Activated naive CD4-positive, alpha-beta T cell treated with anti-CD3 and anti-CD28 coated beads, Interleukin-2, amount 10 ng/mL, durations not matched to agents 7 days and 5 days (primary cell): ENCODE measurements around the gene CSDE1.

ENCODE experiments used
- CTCF ChIA-PET: fragments of 350-600 bp; sonication (Branson Sonifier 250); formaldehyde crosslinking; loops from one replicate; lab custom pipeline; 2021; ENCODE audit warnings: antibody characterized with exemption; lab: Charles Lee
- DNase-seq: peaks from one replicate; pipeline ENCODE4 v3.0.0-alpha.2; 2020
- H3K27ac Mint-ChIP-seq: one replicate; pipeline ENCODE4 v1.8.0; 2021; ENCODE audit warnings: mild to moderate bottlenecking, moderate library complexity, mixed read lengths
- H3K27me3 Mint-ChIP-seq: one replicate; pipeline ENCODE4 v1.8.0; 2021; ENCODE audit warnings: mild to moderate bottlenecking, mixed read lengths
- H3K36me3 Mint-ChIP-seq: one replicate; pipeline ENCODE4 v1.8.0; 2021; ENCODE audit warnings: mixed read lengths
- H3K4me1 Mint-ChIP-seq: one replicate; pipeline ENCODE4 v1.8.0; 2021; ENCODE audit warnings: mixed read lengths
- H3K4me3 Mint-ChIP-seq: one replicate; pipeline ENCODE4 v1.8.0; 2021; ENCODE audit warnings: mild to moderate bottlenecking, moderate library complexity, mixed read lengths
- H3K9me3 Mint-ChIP-seq: one replicate; pipeline ENCODE4 v1.8.0; 2021; ENCODE audit warnings: mixed read lengths

Gene CSDE1

GRCh38 chr1:114729782-114730181 lies 28.0 kb downstream of the CSDE1 start:
- peaks cover 76% of the 10 kb centered on the region for H3K36me3 Mint-ChIP-seq
- CTCF ChIA-PET: no interaction called here
- no peak for DNase-seq
- H3K9me3 Mint-ChIP-seq: no peaks in the 10 kb centered on the region
- H3K27me3 Mint-ChIP-seq: no peaks in the 10 kb centered on the region
- no peak overlapping the region for H3K27ac Mint-ChIP-seq
- no peak overlapping the region for H3K4me3 Mint-ChIP-seq
- no peaks in the 10 kb centered on the region for H3K4me1 Mint-ChIP-seq

- Mint-ChIP-seq H3K4me3 (no peak overlapping the region), H3K9me3 (no peaks in the 10 kb centered on the region), H3K36me3 (peaks cover 74% of the 10 kb centered on the region), H3K27ac (no peak overlapping the region), H3K27me3 (no peaks in the 10 kb centered on the region), H3K4me1 (no peaks in the 10 kb centered on the region)
- DNase-seq: no peak
- CTCF ChIA-PET: no interaction called here
Observed at GRCh38 chr1:114728553-114728952, 29.2 kb downstream of the CSDE1 start.

- no peaks in the 10 kb centered on the region for H3K27me3 Mint-ChIP-seq
- H3K4me1 Mint-ChIP-seq: no peaks in the 10 kb centered on the region
- no peak overlapping the region for H3K4me3 Mint-ChIP-seq
- H3K27ac Mint-ChIP-seq: no peak overlapping the region
- H3K9me3 Mint-ChIP-seq: no peaks in the 10 kb centered on the region
- peaks cover 72% of the 10 kb centered on the region for H3K36me3 Mint-ChIP-seq
- no peak for DNase-seq
- CTCF ChIA-PET: no interaction called here
Observed at GRCh38 chr1:114725230-114725629, 32.6 kb downstream of the CSDE1 start.

GRCh38 chr1:114723915-114724314 lies 33.9 kb downstream of the CSDE1 start:
- H3K36me3 Mint-ChIP-seq: peaks cover 75% of the 10 kb centered on the region
- no peaks in the 10 kb centered on the region for H3K4me1 Mint-ChIP-seq
- H3K4me3 Mint-ChIP-seq: no peak overlapping the region
- H3K27me3 Mint-ChIP-seq: no peaks in the 10 kb centered on the region
- CTCF ChIA-PET: no interaction called here
- H3K9me3 Mint-ChIP-seq: no peaks in the 10 kb centered on the region
- DNase-seq: no peak
- H3K27ac Mint-ChIP-seq: no peak overlapping the region

GRCh38 chr1:114723457-114723856 lies 34.3 kb downstream of the CSDE1 start:
- Mint-ChIP-seq H3K27ac (no peak overlapping the region), H3K36me3 (peaks cover 78% of the 10 kb centered on the region), H3K4me1 (no peaks in the 10 kb centered on the region), H3K27me3 (no peaks in the 10 kb centered on the region), H3K4me3 (no peak overlapping the region), H3K9me3 (no peaks in the 10 kb centered on the region)
- no peak for DNase-seq
- CTCF ChIA-PET: no interaction called here

GRCh38 chr1:114720492-114720891 lies 37.3 kb downstream of the CSDE1 start:
- Mint-ChIP-seq H3K27me3 (no peaks in the 10 kb centered on the region), H3K36me3 (peaks cover 73% of the 10 kb centered on the region), H3K4me1 (peaks cover 14% of the 10 kb centered on the region), H3K27ac (no peak overlapping the region), H3K4me3 (no peak overlapping the region), H3K9me3 (no peaks in the 10 kb centered on the region)
- CTCF ChIA-PET: no interaction called here
- no peak for DNase-seq

- H3K4me1 Mint-ChIP-seq: peaks cover 16% of the 10 kb centered on the region
- peak overlapping the region; percentile 19 for H3K27ac Mint-ChIP-seq
- no peaks in the 10 kb centered on the region for H3K9me3 Mint-ChIP-seq
- H3K27me3 Mint-ChIP-seq: no peaks in the 10 kb centered on the region
- DNase-seq: no peak
- CTCF ChIA-PET: interaction anchor here (0.9 kb wide), 1 partner anchor 372 kb away, joined by 3 read pairs; no protein-coding TSS in a partner anchor
- no peak overlapping the region for H3K4me3 Mint-ChIP-seq
- H3K36me3 Mint-ChIP-seq: peaks cover 65% of the 10 kb centered on the region
Observed at GRCh38 chr1:114719424-114719787, 38.4 kb downstream of the CSDE1 start.

- Mint-ChIP-seq H3K4me3 (no peak overlapping the region), H3K27ac (peak overlapping the region; percentile 19)
Observed at GRCh38 chr1:114718661-114719423, 38.9 kb downstream of the CSDE1 start.

GRCh38 chr1:114716304-114717170 lies 41.2 kb downstream of the CSDE1 start, which contains the start of gene NRAS:
Gene NRAS (minus strand): TSS chr1:114716771. CDS start chr1:114716160, 611 bp downstream.
- Mint-ChIP-seq H3K27ac (peak within 1 kb of the TSS; percentile 99), H3K9me3 (no peaks in the 10 kb centered on the region), H3K4me1 (peaks cover 24% of the 10 kb centered on the region), H3K27me3 (no peaks in the 10 kb centered on the region), H3K36me3 (peaks cover 69% of the 10 kb centered on the region), H3K4me3 (peak within 1 kb of the TSS; percentile 99)
- peak; percentile 97 for DNase-seq
- CTCF ChIA-PET: interaction anchor here (0.8 to 1.6 kb wide), 5 partner anchors 45 to 738 kb away, joined by 3 to 6 read pairs (median 4); partner anchors contain the start of genes DENND2C, OLFML3 and SIKE1

More at GRCh38 chr1:114718661-114719423, 38.9 kb downstream of the CSDE1 start:
- H3K27me3 Mint-ChIP-seq: no peaks in the 10 kb centered on the region
- H3K9me3 Mint-ChIP-seq: no peaks in the 10 kb centered on the region
- CTCF ChIA-PET: interaction anchor here (0.9 kb wide), 1 partner anchor 372 kb away, joined by 3 read pairs; no protein-coding TSS in a partner anchor
- DNase-seq: no peak
- peaks cover 67% of the 10 kb centered on the region for H3K36me3 Mint-ChIP-seq
- H3K4me1 Mint-ChIP-seq: peaks cover 21% of the 10 kb centered on the region

- DNase-seq: no peak
- Mint-ChIP-seq H3K4me1 (peaks cover 24% of the 10 kb centered on the region), H3K9me3 (no peaks in the 10 kb centered on the region), H3K27me3 (no peaks in the 10 kb centered on the region), H3K27ac (peak overlapping the region; percentile 99), H3K36me3 (peaks cover 64% of the 10 kb centered on the region), H3K4me3 (peak overlapping the region; percentile 99)
- CTCF ChIA-PET: interaction anchor here (0.8 to 1.6 kb wide), 5 partner anchors 44 to 737 kb away, joined by 3 to 6 read pairs (median 4); partner anchors contain the start of genes DENND2C, OLFML3 and SIKE1
Observed at GRCh38 chr1:114715952-114716303, 41.9 kb downstream of the CSDE1 start.

GRCh38 chr1:114712977-114713376 lies 44.8 kb downstream of the CSDE1 start:
- Mint-ChIP-seq H3K27me3 (no peaks in the 10 kb centered on the region), H3K27ac (no peak overlapping the region)

GRCh38 chr1:114710360-114710759 lies 47.4 kb downstream of the CSDE1 start:
- Mint-ChIP-seq H3K27ac (no peak overlapping the region), H3K4me3 (no peak overlapping the region), H3K4me1 (peaks cover 9% of the 10 kb centered on the region), H3K9me3 (no peaks in the 10 kb centered on the region), H3K27me3 (no peaks in the 10 kb centered on the region), H3K36me3 (peaks cover 52% of the 10 kb centered on the region)
- CTCF ChIA-PET: no interaction called here
- DNase-seq: no peak

More at GRCh38 chr1:114712977-114713376, 44.8 kb downstream of the CSDE1 start:
- H3K4me1 Mint-ChIP-seq: peaks cover 24% of the 10 kb centered on the region
- DNase-seq: no peak
- no peaks in the 10 kb centered on the region for H3K9me3 Mint-ChIP-seq
- no peak overlapping the region for H3K4me3 Mint-ChIP-seq
- CTCF ChIA-PET: no interaction called here
- H3K36me3 Mint-ChIP-seq: peaks cover 53% of the 10 kb centered on the region

- no peaks in the 10 kb centered on the region for H3K4me1 Mint-ChIP-seq
- CTCF ChIA-PET: interaction anchor here (1.3 kb wide), 1 partner anchor 361 kb away, joined by 3 read pairs; no protein-coding TSS in a partner anchor
- no peak overlapping the region for H3K27ac Mint-ChIP-seq
- H3K36me3 Mint-ChIP-seq: peaks cover 44% of the 10 kb centered on the region
- no peak overlapping the region for H3K4me3 Mint-ChIP-seq
- no peak for DNase-seq
- H3K27me3 Mint-ChIP-seq: no peaks in the 10 kb centered on the region
- no peaks in the 10 kb centered on the region for H3K9me3 Mint-ChIP-seq
Observed at GRCh38 chr1:114707604-114708003, 50.2 kb downstream of the CSDE1 start.

- Mint-ChIP-seq H3K4me1 (no peaks in the 10 kb centered on the region), H3K36me3 (peaks cover 19% of the 10 kb centered on the region), H3K4me3 (no peak overlapping the region), H3K9me3 (no peaks in the 10 kb centered on the region), H3K27ac (no peak overlapping the region), H3K27me3 (peaks cover 7% of the 10 kb centered on the region)
- no peak for DNase-seq
- CTCF ChIA-PET: interaction anchor here (1.3 kb wide), 1 partner anchor 356 kb away, joined by 3 read pairs; no protein-coding TSS in a partner anchor
Observed at GRCh38 chr1:114703242-114703641, 54.5 kb downstream of the CSDE1 start.
